ENCODE results near the gene DMRTB1.

- TF ChIP-seq GABPA (IDR thresholded peaks at IDR 0.05; ENCODE audit: borderline replicate concordance, insufficient read depth, low read length) (no peak), RFX5 (IDR thresholded peaks at IDR 0.05; ENCODE audit: borderline replicate concordance, low read depth, low read length) (no peak), CHD2 (IDR thresholded peaks at IDR 0.05; ENCODE audit: low read length) (no peak), RBBP5 (IDR thresholded peaks at IDR 0.05; ENCODE audit: borderline replicate concordance, low read depth, low read length) (no peak), CTCF (IDR thresholded peaks at IDR 0.05; ENCODE audit: control extremely low read depth in 1 of 3, insufficient read depth in 1 of 3, low read depth in 1 of 3, low read length in 3 of 3) (no peak), POLR2A (IDR thresholded peaks at IDR 0.05; ENCODE audit: control extremely low read depth in 1 of 2, low read depth in 2 of 2, low read length in 2 of 2) (no peak), EP300 (IDR thresholded peaks at IDR 0.05; ENCODE audit: borderline replicate concordance in 1 of 2, low read depth in 2 of 2, low read length in 2 of 2) (no peak), EGR1 (IDR thresholded peaks at IDR 0.05; ENCODE audit: borderline replicate concordance, low read depth, low read length) (no peak), POLR2AphosphoS5 (IDR thresholded peaks at IDR 0.05; ENCODE audit: low read depth, low read length) (no peak), JUND (IDR thresholded peaks at IDR 0.05; ENCODE audit: low read length) (no peak), CREB1 (IDR thresholded peaks at IDR 0.05) (no peak), EZH2 (IDR thresholded peaks at IDR 0.05; ENCODE audit: low read depth, low read length, severe bottlenecking) (no peak), KDM1A (IDR thresholded peaks at IDR 0.05; ENCODE audit: borderline replicate concordance, low read length) (no peak)
Measured at GRCh38 chr1:53465023-53465957, 6.1 kb downstream of the DMRTB1 start.
